ENCODE data around the gene SARNP. TPM values are rescaled to one million over a fixed set of nuclear protein-coding genes. Genes with fewer than 3 reads are reported as not detected.
A peak's percentile ranks its signal among the peaks of the same experiment; 100 is the strongest.

SARNP gene
- total and polyA plus RNA-seq, 10 of the 15 experiments (the other 5 are each of a cell fraction or from before 2014, with no cell fraction given) = 77.6 to 445 (median 188) TPM

GRCh38 chr12:55817345-55818139 lies at the start of gene SARNP, which contains the start of gene ORMDL2 (continued):
- TF ChIP-seq NFXL1 (IDR thresholded peaks at IDR 0.05; ENCODE audit: borderline replicate concordance) (no peak), LARP7 (IDR thresholded peaks at IDR 0.05) (peak; percentile 59; the same call in 1 of the 2 replicates), E2F8 (IDR thresholded peaks at IDR 0.05; ENCODE audit: low read depth, partially characterized antibody) (no peak), NFYB (IDR thresholded peaks at IDR 0.05; ENCODE audit: insufficient read depth, low read depth, low read length) (peak; percentile 95), USF1 (IDR thresholded peaks at IDR 0.05; ENCODE audit: borderline replicate concordance, extremely low read length, insufficient read depth, low read depth, low read length) (no peak), ZNF622 (IDR thresholded peaks at IDR 0.05) (no peak), PML (IDR thresholded peaks at IDR 0.05; ENCODE audit: low read length) (peak; percentile 63), SREBF1 (IDR thresholded peaks at IDR 0.05; ENCODE audit: low read length) (no peak), PBX3 (IDR thresholded peaks at IDR 0.05; ENCODE audit: insufficient replicate concordance, low read depth, low read length) (peak; percentile 96), ZNF384 (IDR thresholded peaks at IDR 0.05; ENCODE audit: borderline replicate concordance, low read depth, low read length) (no peak), FOXK2 (IDR thresholded peaks at IDR 0.05) (no peak), BCL3 (IDR thresholded peaks at IDR 0.05; ENCODE audit: borderline replicate concordance, insufficient read depth, low read depth, low read length, poor library complexity, severe bottlenecking) (no peak), NKRF (conservative IDR thresholded peaks at IDR 0.05) (peak; percentile 87), RELA (IDR thresholded peaks at IDR 0.05; ENCODE audit: borderline replicate concordance, partially characterized antibody) (peak; percentile 50), SMAD5 (IDR thresholded peaks at IDR 0.05; ENCODE audit: low read depth) (peak; percentile 57; the same call in 1 of the 2 replicates), FOS (IDR thresholded peaks at IDR 0.05; ENCODE audit: borderline replicate concordance, extremely low read depth, insufficient read length) (peak; percentile 98), NFYA (IDR thresholded peaks at IDR 0.05; ENCODE audit: borderline replicate concordance, low read depth, low read length) (peak; percentile 89), SUPT20H (IDR thresholded peaks at IDR 0.05; ENCODE audit: borderline replicate concordance, control insufficient read depth, low read depth, low read length) (no peak), BHLHE40 (IDR thresholded peaks at IDR 0.05; ENCODE audit: borderline replicate concordance in 1 of 2, low read depth in 2 of 2, low read length in 1 of 2) (no peak), JUND (IDR thresholded peaks at IDR 0.05; ENCODE audit: low read depth, low read length) (no peak), ZBED1 (IDR thresholded peaks at IDR 0.05; ENCODE audit: borderline replicate concordance) (no peak)

Data from GM12878 (cell line).